Panc1 (cell line): ENCODE measurements around the gene PRAMEF12. TPM values are rescaled to one million over a fixed set of nuclear protein-coding genes. Genes with fewer than 3 reads are reported as not detected.

Experiments used
- ATAC-seq: fragments of 200-7000 bp; cut with Tn5 transposase; 2 replicates; pipeline ENCODE4 v1.9.1; 2020; ENCODE audit warnings: mild to moderate bottlenecking, moderate library complexity
- BruUV-seq: library from RNA; stranded (reverse); fragments of 400-500 nt; replicated peaks from 2 replicates; lab custom pipeline; 2021; lab: Mats Ljungman, UMichigan
- CTCF ChIA-PET: fragments of 300-600 bp; sonication (Branson Sonifier 250); formaldehyde crosslinking; loops from one replicate; lab custom pipeline; 2022; ENCODE audit warnings: antibody characterized with exemption; lab: Charles Lee
- POLR2A ChIA-PET: fragments of 300-600 bp; sonication (Branson Sonifier 250); formaldehyde crosslinking; loops from one replicate; lab custom pipeline; 2022; ENCODE audit warnings: antibody characterized with exemption; lab: Charles Lee
- DNase-seq: peaks from one replicate; pipeline ENCODE4 v3.0.0-alpha.2; 2010; ENCODE audit warnings: low read depth, low spot score
- H3K27ac ChIP-seq: 2 replicates; pipeline ENCODE4 v1.5.1; 2011; ENCODE audit warnings: mild to moderate bottlenecking, low read length, inconsistent platforms
- H3K27me3 ChIP-seq: fragments of 200-500 bp; sonication (Bioruptor generic); 2 replicates; pipeline ENCODE4 v1.6.0; 2014; ENCODE audit warnings: low read length, inconsistent platforms; ENCODE audit not compliant: control insufficient read depth, insufficient read depth
- H3K36me3 ChIP-seq: fragments of 200-500 bp; sonication (Bioruptor generic); 2 replicates; pipeline ENCODE4 v1.5.1; 2014; ENCODE audit warnings: inconsistent platforms, mild to moderate bottlenecking, low read length, moderate library complexity; ENCODE audit not compliant: control insufficient read depth, insufficient read depth
- H3K4me1 ChIP-seq: 2 replicates; pipeline ENCODE4 v1.5.1; 2011; ENCODE audit warnings: inconsistent platforms, mild to moderate bottlenecking, low read length, moderate library complexity; ENCODE audit not compliant: control insufficient read depth, insufficient read depth
- H3K4me3 ChIP-seq, 2 experiments: 2 replicates each; pipeline ENCODE4 v1.5.1; 2011 to 2012; ENCODE audit warnings: low read depth in 2 of 2, low read length in 2 of 2, mild to moderate bottlenecking in 2 of 2, inconsistent platforms in 1 of 2, moderate library complexity in 1 of 2
- H3K9me3 ChIP-seq: fragments of 200-500 bp; sonication (Bioruptor generic); 2 replicates; pipeline ENCODE4 v1.5.1; 2014; ENCODE audit warnings: low read depth, mild to moderate bottlenecking, inconsistent platforms, low read length, moderate library complexity; ENCODE audit not compliant: control insufficient read depth, insufficient read depth
- CTCF ChIP-seq: fragments of 450-650 bp; IDR thresholded peaks from 2 replicates; pipeline ENCODE4 v1.5.1; 2017; ENCODE audit warnings: mild to moderate bottlenecking
- POLR2AphosphoS5 ChIP-seq: IDR thresholded peaks from 2 replicates; pipeline ENCODE4 v1.6.1; 2012; ENCODE audit warnings: mild to moderate bottlenecking, low read depth, low read length, moderate library complexity
- REST ChIP-seq, 2 experiments: IDR thresholded peaks; 2 replicates each; pipeline ENCODE4 v1.6.1; 2011 to 2012; ENCODE audit warnings: low read depth in 2 of 2, control low read depth in 1 of 2, low read length in 1 of 2, mild to moderate bottlenecking in 1 of 2, moderate library complexity in 1 of 2; ENCODE audit not compliant: insufficient read depth in 1 of 2
- SIN3A ChIP-seq: IDR thresholded peaks from 2 replicates; pipeline ENCODE4 v1.6.1; 2012; ENCODE audit warnings: low read depth, mild to moderate bottlenecking, low read length, moderate library complexity, borderline replicate concordance; ENCODE audit not compliant: insufficient read depth
- TCF7L2 ChIP-seq: IDR thresholded peaks from 2 replicates; pipeline ENCODE4 v1.6.1; 2011; ENCODE audit warnings: mild to moderate bottlenecking, low read depth, low read length, inconsistent platforms
- in situ Hi-C: cut with HindIII; loops from 2 replicates; pipeline ENCODE4 v1.10.0; 2016; ENCODE audit warnings: low sequenced_read_pairs, low pct_unique_long_range_greater_than_20kb
- intact Hi-C: fragments of 100-400 bp; cut with micrococcal nuclease; formaldehyde crosslinking; loops from one replicate; pipeline ENCODE4 v1.10.0; 2022; ENCODE audit not compliant: unreplicated experiment
- total RNA-seq: library from RNA; stranded (reverse); gene quantifications from one replicate; pipeline ENCODE4 v1.2.1, GENCODE V29; 2021; ENCODE audit not compliant: unreplicated experiment

PRAMEF12 gene
- total RNA-seq, 1 experiment from 2014 or later: not detected

GRCh38 chr1:12745126-12745991 lies 28.2 kb upstream of the PRAMEF12 start:
- intact Hi-C loops: no loop called here
- TF ChIP-seq SIN3A (no peak), POLR2AphosphoS5 (no peak), REST (IDR thresholded peaks at IDR 0.05; ENCODE audit: insufficient read depth in 1 of 2, low read depth in 2 of 2, low read length in 1 of 2) (no peak), TCF7L2 (no peak), CTCF (no peak)

GRCh38 chr1:12745992-12746323 lies 27.6 kb upstream of the PRAMEF12 start, which contains the start of gene CFAP107:
TSS of gene CFAP107 (plus strand) at chr1:12746200. CDS start at chr1:12746431, 231 bp downstream.
- BruUV-seq: no TSS peak
- in situ Hi-C loops: no loop called here
- ChIA-PET POLR2A (no interaction called here), CTCF (no interaction called here)
- H3K27me3 ChIP-seq: peaks cover 7% of the 10 kb centered on the region
- H3K4me1 ChIP-seq: no peaks in the 10 kb centered on the region
- ATAC-seq (no peak), DNase-seq (no peak)
- TF ChIP-seq TCF7L2: no peak
- no peak for TF ChIP-seq CTCF
- TF ChIP-seq POLR2AphosphoS5: no peak
- TF ChIP-seq REST (IDR thresholded peaks at IDR 0.05; ENCODE audit: insufficient read depth in 1 of 2, low read depth in 2 of 2, low read length in 1 of 2): no peak
- TF ChIP-seq SIN3A: no peak
- H3K9me3 ChIP-seq: peaks cover 5% of the 10 kb centered on the region
- peak within 1 kb of the TSS; percentile 6; the same call in 1 of the 2 replicates for H3K27ac ChIP-seq
- intact Hi-C loops: no loop called here
- no peak within 1 kb of the TSS for H3K4me3 ChIP-seq
- H3K36me3 ChIP-seq: no peaks in the 10 kb centered on the region

More at GRCh38 chr1:12745126-12745991, 28.2 kb upstream of the PRAMEF12 start:
- Histone ChIP-seq H3K27ac (peak overlapping the region; percentile 6; the same call in 1 of the 2 replicates), H3K9me3 (peaks cover 5% of the 10 kb centered on the region), H3K27me3 (peaks cover 3% of the 10 kb centered on the region), H3K4me3 (no peak overlapping the region), H3K4me1 (no peaks in the 10 kb centered on the region), H3K36me3 (no peaks in the 10 kb centered on the region)
- ATAC-seq (no peak), DNase-seq (no peak)
- ChIA-PET POLR2A (no interaction called here), CTCF (no interaction called here)
- in situ Hi-C loops: no loop called here
- BruUV-seq: no TSS peak
